ENCODE results near the gene GALNT9. TPM values are rescaled to one million over a fixed set of nuclear protein-coding genes. Genes with fewer than 3 reads are reported as not detected.

Gene GALNT9
- total and polyA plus RNA-seq, 8 donors = 0.15 to 3.1 (median 0.19) TPM; not detected in 5

DNA sequence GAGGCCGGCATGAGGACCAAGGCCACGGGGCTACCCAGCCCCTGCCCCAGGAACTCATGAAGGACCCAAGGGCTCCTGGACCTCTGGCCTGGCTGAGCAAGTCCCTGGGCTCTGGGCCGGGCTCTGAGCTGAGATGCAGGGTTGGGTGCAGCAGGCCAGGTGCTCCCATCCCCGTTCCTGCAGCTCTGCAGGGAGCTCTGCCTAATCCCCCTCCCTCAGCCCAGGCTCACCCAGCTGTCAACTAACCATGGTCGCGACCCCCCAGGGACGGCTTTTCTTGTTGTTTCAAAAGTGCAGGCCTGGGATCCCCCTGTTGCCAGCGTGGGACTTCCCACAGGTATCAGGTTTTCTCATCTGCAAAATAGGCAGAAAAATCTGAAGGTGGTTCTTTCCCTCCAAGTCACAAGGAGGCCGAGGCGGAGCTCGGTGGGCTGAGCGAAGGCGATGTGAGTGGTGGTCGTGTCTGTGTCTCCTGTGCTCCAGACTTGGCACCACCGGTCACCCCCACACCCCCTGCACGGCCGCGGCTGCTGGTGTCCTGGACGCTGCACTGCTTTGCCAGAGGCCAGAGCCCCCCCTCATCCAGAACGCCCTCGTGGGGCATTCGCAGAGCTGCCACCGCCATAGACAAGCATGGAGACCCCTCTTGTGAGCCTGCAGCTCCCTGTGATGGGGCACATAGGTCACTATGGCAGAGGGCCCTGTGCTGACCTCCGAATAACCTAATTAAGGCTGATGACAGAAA is 22.5 kb upstream of the GALNT9 start:
- H3K4me1 ChIP-seq = peaks cover 0 to 6% (median 0%) of the 10 kb centered on the region in 4 donors
- WGBS, 5 donors = 74 to 85% (median 81%) methylated on average over 11 to 24 of the region's 24 CpGs
- TF ChIP-seq, protein P1, sequence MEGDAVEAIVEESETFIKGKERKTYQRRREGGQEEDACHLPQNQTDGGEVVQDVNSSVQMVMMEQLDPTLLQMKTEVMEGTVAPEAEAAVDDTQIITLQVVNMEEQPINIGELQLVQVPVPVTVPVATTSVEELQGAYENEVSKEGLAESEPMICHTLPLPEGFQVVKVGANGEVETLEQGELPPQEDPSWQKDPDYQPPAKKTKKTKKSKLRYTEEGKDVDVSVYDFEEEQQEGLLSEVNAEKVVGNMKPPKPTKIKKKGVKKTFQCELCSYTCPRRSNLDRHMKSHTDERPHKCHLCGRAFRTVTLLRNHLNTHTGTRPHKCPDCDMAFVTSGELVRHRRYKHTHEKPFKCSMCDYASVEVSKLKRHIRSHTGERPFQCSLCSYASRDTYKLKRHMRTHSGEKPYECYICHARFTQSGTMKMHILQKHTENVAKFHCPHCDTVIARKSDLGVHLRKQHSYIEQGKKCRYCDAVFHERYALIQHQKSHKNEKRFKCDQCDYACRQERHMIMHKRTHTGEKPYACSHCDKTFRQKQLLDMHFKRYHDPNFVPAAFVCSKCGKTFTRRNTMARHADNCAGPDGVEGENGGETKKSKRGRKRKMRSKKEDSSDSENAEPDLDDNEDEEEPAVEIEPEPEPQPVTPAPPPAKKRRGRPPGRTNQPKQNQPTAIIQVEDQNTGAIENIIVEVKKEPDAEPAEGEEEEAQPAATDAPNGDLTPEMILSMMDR (IDR thresholded peaks at IDR 0.05) = no peak
- no peak for TF ChIP-seq POLR2A (IDR thresholded peaks at IDR 0.05)
- TF ChIP-seq EP300 (IDR thresholded peaks at IDR 0.05) = no peak
- TF ChIP-seq POLR2AphosphoS5 (IDR thresholded peaks at IDR 0.05) = no peak
- H3K36me3 ChIP-seq = no peaks in the 10 kb centered on the region
- intact Hi-C loops (cut with DNase I; ENCODE audit: low total_unique reads) = no loop called here
- H3K4me3 ChIP-seq = no peak overlapping the region
- H3K9me3 ChIP-seq = no peaks in the 10 kb centered on the region
- H3K27me3 ChIP-seq = peaks cover 0 to 74% (median 26%) of the 10 kb centered on the region in 3 donors
- no peak for DNase-seq
- H3K27ac ChIP-seq = no peak overlapping the region

DNA sequence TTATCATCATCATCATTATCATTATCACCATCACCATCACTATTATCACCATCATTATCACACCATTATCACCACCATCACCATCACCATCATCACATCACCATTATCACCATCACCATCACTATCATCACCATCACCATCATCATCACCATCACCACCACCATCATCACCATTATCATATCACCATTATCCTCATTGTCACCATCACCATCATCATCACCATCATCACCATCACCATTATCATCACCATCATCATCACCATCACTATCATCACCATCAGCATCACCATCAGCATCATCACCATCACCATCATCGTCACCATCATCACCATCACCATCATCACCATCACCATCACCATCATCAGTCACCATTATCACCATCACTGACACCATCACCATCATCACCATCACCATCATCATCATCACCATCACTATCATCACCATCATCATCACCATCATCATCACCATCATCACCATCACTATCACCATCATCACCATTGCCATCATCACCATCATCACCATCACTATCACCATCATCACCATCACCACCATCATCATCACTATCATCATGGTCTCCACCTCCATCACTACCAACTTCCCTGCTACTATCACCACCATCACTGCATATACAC is 20.2 kb upstream of the GALNT9 start:
- WGBS, 5 donors = 52 to 88% (median 72%) methylated on average over 1 of the region's 1 CpG
- TF ChIP-seq POLR2AphosphoS5 (IDR thresholded peaks at IDR 0.05) (no peak), EP300 (IDR thresholded peaks at IDR 0.05) (no peak), POLR2A (IDR thresholded peaks at IDR 0.05) (no peak)
- TF ChIP-seq, protein P1 (IDR thresholded peaks at IDR 0.05) = no peak
- Histone ChIP-seq H3K9me3 (no peaks in the 10 kb centered on the region), H3K36me3 (no peaks in the 10 kb centered on the region), H3K4me3 (no peak overlapping the region), H3K27ac (no peak overlapping the region), H3K4me1 (no peaks in the 10 kb centered on the region), H3K27me3 (peaks cover 0 to 74% (median 30%) of the 10 kb centered on the region in 3 donors)
- intact Hi-C loops (cut with DNase I; ENCODE audit: low total_unique reads) = no loop called here
- DNase-seq = no peak

DNA sequence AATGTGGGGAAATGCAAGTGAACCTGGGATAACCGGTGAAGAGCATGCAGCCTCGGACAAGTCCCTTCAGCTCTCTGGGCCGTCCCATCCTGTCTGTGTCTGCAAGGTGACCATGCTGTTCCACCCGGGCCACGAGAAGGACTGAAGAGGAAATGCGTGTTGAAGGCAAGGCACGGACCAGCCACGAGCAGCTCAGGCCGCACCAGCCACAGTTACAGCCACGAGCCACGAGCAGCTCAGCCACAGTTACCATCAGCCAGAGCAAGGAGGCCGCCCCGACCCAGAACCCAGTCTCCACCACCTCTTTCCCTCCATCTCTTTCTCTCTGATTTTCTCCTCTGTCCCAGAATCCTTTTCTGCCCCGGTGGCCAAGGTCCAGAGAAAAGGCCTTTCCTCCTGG is 18.8 kb upstream of the GALNT9 start:
- Histone ChIP-seq H3K4me1 (peaks cover 0 to 11% (median 4%) of the 10 kb centered on the region in 4 donors), H3K27ac (no peak overlapping the region), H3K4me3 (no peak overlapping the region), H3K27me3 (peaks cover 0 to 70% (median 17%) of the 10 kb centered on the region in 3 donors), H3K9me3 (no peaks in the 10 kb centered on the region), H3K36me3 (no peaks in the 10 kb centered on the region)
- 86 to 93% (median 88%) methylated on average over 13 to 14 of the region's 14 CpGs for WGBS, 5 donors
- intact Hi-C loops (cut with DNase I; ENCODE audit: low total_unique reads) = no loop called here
- no peak for TF ChIP-seq POLR2AphosphoS5 (IDR thresholded peaks at IDR 0.05)
- TF ChIP-seq, protein P1 (IDR thresholded peaks at IDR 0.05) = no peak
- TF ChIP-seq POLR2A (IDR thresholded peaks at IDR 0.05) = no peak
- TF ChIP-seq EP300 (IDR thresholded peaks at IDR 0.05) = no peak
- DNase-seq = no peak

DNA sequence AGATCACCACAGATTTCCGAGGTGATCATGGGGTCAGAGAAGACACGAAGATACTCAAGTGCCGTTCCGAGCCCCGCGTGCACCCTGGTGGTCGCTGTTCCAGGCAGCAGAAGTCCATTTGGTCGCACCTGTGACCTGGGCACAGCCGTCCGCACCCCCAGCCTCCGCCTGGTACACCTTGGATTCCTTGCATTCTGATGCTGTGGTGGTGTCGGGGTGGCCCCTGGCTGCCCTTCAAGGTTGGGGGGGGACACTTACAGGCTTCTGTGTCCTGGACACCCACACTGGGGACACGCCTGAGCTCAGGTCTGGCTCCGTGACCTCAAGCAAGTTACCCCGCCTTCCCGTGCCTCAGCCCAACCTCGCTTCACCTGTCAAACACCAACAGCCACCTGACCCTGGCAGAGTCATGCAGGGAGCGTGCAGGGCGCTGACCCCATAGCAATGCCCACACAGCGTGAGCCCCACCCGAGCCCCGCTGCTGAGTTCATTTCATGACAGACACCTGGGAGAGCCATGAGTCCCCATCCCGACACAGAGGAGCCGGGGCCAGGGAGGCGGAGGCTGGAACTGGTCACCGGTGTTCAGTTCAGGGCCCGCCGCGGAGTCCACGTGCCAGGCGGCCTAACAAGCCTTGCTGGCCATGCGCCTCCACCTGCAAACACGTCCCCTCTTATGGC is 17.9 kb upstream of the GALNT9 start:
- TF ChIP-seq, protein P1 (IDR thresholded peaks at IDR 0.05) = no peak
- TF ChIP-seq EP300 (IDR thresholded peaks at IDR 0.05) (no peak), POLR2AphosphoS5 (IDR thresholded peaks at IDR 0.05) (no peak), POLR2A (IDR thresholded peaks at IDR 0.05) (no peak)
- Histone ChIP-seq H3K27ac (no peak overlapping the region), H3K4me1 (peaks cover 0 to 13% (median 4%) of the 10 kb centered on the region in 4 donors), H3K27me3 (peaks cover 0 to 62% (median 15%) of the 10 kb centered on the region in 3 donors), H3K4me3 (no peak overlapping the region), H3K36me3 (no peaks in the 10 kb centered on the region), H3K9me3 (no peaks in the 10 kb centered on the region)
- no peak for DNase-seq
- 77 to 84% (median 79%) methylated on average over 23 to 33 of the region's 33 CpGs for WGBS, 5 donors
- intact Hi-C loops (cut with DNase I; ENCODE audit: low total_unique reads) = no loop called here
